NCI-H146 treated with DMSO at 0.1 percent for 48 hours (cell line): ENCODE data around the gene RARA.
A peak's percentile ranks its signal among the peaks of the same experiment; 100 is the strongest.

Experiments
- DNase-seq: peaks from one replicate; lab custom pipeline; 2025; ENCODE audit not compliant: unreplicated experiment; lab: John Stamatoyannopoulos, UW

The RARA gene

GRCh38 chr17:40315678-40316570 lies 6.9 kb downstream of the RARA start:
- DNase-seq, result no peak

DNA sequence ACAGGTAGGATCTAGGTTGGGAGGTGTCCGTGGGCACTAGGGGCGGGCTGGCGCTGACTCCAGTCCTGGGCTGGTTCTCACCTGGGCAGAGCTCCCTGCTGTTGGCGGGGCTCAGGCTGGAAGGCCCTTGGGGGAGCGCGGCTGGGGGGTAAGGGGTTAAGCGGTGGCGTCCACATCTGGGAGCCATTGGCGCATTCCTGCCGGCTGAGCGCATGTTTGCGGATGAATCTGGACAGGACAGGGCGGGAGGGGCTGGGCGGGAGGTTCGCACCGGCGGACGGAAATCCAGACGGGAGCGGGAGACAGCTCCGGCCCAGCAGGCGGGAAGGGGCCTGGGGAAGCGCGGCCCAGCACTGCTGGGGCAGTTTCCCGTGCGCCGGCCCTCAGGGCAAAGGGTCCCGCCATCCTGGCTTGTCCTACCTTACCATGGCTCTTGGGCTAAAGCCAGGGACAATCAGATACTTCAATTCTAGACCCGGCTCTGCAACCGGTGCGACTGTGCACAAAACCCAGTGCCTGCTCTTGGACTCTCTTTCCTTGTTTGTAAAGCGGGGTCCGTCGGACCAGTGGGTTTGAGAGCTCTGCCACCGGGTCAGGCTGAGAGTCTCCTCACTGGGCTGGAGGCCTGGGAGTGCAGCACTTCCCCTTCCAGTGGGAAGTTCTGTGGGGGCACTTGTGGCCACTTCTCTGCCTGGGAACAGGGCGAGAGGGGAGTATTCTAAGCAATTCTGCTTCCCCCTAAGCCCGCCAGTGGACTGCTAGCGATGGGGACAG lies 7.8 kb downstream of the RARA start:
- DNase-seq, result no peak

GRCh38 chr17:40317345-40317873 lies 8.4 kb downstream of the RARA start:
- no peak for DNase-seq

DNA sequence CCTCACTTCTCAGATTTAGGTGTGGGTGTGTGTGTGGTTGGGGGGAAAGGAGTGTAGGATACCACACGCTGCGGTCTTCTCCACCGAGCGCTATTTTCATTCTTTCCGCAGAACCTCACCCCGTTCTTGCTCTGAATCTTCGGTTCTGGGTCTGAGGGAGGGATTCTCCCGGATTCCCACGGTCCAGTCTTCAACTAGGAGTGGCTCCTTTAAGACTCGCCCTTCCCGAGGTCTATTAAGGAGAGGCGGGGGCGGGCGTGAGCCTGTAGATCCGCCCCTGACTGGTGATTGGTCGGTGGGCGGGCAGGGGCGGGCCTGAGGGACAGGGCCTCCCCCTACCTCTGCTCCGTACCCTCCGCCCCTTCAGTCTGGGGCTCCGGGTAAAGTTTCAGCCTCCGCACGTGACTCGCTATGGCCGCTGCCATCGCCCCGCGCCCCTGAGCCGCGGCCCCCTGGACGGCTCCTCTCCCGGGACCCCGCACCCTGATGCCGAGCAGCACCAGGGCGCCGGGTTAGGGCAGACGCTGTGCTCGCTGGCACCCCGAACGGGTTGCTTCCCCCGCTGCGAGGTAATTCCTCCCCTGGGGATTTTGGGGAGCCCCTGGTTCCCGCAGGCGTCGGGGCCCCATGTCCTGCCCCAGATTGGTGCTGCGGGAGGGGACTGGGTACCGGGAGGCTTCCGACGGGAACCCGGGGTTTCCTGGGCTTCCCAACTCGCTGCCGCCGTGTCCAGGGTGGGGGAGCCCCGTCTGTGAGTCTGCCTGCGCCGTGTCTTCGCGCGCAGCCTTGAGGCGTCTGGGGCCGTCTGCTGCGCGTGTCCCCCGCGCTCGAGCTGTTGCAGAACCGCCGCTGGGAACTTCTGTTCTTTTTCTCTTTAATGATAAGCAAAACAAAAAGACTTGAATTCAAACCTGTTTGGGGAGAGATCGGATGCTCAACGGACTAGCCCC lies 9.2 kb downstream of the RARA start:
- DNase-seq, result peak; percentile 85

DNA sequence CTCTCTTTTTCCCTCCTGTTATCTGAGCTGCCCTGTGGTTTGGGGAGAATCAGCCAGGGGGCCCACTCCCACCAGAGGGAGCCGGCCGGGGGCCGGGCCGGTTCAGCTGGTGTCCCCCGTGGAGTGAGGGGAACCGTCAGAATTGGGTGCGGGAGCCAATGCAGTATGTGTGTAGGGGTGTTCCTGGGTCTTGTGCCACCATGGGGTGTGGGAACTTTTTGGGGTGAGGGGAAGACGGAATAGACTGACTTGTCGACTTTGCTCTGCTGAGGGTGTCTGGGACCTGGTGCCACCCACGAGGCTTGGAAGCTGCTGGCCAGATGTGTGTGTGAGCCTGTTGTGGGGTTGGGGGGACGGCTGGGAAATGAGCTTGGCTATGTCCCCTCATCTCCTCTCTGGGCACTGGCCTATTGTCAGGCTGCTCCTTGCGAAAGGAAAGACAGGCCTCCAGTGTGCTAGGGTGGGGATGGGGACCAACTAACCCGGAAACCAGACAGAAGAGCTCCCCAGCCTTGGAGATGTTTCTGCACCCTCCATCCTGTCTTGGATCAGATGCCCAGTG lies 9.9 kb downstream of the RARA start:
- no peak for DNase-seq

DNA sequence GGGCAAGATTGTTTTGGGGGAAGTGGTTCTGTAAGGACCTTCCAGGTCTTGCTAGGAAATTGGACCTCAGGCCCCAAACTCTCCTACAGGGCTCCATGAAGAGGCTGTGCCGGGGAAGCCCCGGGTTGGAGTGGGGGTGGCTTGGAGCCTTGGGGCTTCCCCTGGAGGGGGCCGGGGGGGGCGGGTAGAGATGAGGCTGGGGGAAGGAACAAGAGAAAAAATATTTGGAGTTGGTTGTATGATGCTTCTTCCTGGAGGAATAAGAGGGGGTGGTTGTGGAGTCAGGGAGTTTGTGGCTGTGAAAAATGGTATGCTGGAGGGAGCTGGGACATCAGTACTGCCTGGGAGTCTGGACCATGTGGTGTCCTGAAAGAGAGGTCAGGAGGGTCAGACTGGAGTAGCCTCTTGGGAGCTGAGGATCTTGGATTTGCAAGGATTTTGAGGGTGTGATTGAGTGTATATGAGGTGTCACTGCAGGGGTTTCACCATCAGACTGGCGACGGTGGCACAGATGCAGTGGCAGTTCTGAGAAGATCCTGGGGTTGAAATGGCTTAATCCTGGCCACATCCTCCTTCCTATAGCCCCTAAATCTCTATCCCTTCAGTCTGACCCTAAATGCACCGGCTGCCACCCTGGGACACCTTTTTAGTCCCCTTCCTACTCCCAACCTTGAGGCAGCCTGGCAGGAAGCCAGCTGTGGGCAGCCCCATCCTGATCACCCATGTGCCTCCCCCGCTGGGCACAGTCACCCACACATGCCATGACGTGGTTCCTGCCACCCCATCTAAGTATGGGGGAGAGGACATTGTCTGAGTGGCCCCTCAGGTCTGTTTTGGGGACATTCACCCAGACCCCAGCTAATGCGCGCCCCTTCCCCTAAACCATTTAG lies 10.9 kb downstream of the RARA start:
- no peak for DNase-seq

DNA sequence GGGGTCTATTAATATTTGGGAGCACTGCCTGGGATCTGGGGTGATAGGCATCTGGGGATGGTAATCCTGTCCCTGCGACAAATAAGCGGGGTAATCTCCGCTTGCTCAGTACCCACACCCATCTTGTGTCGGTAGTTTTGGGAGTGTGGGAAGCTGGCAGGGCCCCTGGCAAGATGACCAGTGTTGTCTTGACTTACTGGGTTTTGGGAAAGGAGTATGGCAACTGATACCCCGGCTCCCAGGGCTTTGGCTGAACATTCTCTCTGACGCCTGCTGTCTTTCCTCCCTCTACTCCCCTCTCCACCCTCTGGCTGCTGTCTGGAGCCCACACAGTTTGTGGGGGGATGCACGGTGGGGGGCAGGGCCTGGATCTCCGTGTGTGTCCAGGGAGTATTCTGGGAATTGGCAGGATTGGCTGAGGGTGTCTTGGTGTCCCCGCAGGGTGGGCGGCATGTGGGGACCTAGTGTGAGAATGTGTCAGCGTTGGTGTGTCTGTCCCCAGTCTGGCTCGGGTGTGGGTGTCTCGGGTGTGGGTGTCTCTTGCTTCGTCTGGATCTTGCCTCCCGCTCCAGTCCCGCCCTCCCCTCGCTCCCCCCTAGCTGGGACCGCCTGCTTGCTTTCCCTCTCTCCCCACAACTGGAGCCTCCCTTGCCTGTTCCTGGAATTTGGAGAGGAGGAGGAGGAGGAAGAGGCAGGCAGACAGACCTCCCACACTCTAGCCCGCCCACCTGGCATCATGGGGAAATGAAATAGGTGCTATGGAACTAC lies 12.0 kb downstream of the RARA start:
- DNase-seq, result no peak

- no peak for DNase-seq
Observed at GRCh38 chr17:40321524-40321929, 12.5 kb downstream of the RARA start.

- DNase-seq, result no peak
Observed at GRCh38 chr17:40321961-40322357, 13.0 kb downstream of the RARA start.

- DNase-seq, result no peak
Observed at GRCh38 chr17:40322358-40323315, 13.7 kb downstream of the RARA start.

GRCh38 chr17:40323391-40324381 lies 14.7 kb downstream of the RARA start:
- no peak for DNase-seq

DNA sequence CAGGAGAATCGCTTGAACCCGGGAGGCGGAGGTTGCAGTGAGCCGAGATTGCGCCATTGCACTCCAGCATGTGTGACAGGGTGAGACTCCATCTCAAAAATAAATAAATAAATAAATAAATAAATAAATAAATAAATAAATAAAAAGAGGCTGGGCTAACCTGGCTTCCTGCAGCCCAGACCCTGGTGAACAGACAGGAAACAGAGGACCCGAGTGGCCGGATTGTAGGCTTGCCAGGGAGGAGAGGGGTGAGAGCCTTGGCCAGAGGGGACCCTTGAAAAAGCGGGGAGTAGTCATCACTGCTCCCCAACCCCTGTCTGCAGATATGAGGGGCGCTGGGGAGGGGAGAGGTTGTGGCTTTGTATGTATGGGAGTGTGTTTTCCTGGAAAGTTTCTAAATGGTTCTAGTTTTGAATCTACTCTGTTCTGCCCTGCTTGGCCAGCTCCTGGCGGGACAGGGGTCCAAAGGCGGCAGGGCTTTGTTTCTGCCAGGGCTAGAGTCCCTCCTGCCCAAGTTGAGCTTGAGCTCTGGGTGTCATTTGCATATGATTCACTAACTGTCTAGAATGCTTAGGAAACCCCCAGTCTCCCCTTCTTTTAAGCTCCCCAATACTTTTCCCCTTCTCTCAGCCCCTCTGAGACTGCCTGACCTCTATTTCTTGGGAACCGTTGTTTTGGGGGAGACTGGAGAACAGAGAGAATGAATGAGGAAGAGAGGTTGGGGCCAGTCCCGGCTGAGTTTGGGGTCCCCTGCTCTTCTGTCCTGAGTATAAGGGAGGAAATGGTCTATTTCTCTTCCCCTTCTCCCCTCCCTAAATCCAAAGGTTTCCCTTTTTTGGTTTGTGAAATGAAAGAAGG lies 16.4 kb downstream of the RARA start:
- no peak for DNase-seq

DNA sequence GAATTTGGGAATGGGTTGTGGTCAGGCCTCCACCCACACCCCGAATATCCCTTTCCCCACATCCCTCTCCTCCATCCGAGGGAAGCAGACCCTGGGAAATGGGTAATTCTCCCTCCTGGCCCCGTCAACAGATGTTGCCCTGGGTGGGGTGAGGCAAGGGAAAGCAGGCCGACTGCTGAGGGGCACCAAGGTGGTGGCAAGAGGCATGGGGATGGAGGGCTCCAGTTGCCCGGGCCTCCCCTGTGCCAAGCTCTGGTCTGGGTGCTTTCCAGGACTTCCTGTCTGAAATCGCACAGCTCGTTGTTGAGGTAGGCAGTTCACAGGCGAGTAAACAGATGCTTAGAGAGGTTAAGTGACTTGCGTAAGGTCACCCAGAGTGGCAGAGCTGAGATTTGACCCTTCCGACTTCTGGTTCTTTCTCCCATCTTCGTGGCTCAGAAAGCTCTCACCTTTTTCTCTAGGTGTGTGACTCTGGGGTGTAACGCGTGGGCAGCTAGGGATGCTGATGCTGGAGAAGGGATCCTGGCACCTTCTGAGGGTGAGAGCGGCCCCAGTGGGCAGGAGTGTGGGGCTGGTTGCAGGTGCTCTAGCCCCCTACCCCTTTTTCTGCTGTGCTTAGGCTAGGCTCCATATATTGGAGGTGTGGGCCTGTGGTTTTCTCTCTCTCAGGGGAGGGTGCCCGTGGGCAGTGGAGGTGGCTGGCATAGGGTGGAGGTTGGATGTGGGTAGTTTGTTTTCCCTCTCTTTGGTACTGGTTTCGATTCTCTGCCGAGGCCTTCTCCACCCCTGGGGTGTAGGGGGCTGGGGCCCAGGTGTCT lies 17.2 kb downstream of the RARA start:
- no peak for DNase-seq

GRCh38 chr17:40326832-40327199 lies 17.8 kb downstream of the RARA start:
- DNase-seq, result no peak

DNA sequence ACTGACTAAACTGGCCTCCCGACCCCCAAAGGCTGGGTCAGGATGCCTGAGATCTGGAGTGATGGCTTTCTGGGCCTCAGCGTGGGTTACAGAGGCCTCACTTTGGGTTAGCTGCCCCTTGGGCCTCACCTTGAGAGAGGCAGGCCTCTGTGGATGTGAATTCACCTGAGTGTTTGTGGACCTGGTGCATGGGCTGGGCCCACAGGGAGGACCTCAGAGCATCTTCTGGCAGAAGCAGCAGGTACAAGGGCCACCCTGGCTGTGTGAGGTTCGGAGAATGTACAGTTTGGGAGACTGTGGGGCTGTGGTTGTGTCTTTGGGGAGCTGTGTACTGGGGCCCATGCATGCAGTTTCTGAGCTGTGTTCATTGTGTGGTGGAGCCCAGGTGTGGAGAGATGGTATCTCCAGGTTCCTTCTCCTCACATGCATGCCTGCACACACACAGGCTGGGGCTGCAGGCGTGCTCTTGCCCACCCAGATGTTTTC lies 18.3 kb downstream of the RARA start:
- no peak for DNase-seq
